Measurements from ENCODE around the gene NKX6-1. TPM values are rescaled to one million over a fixed set of nuclear protein-coding genes. Genes with fewer than 3 reads are reported as not detected.

The NKX6-1 gene
- total RNA-seq, 1 donor from 2014 or later, result 0.70 TPM

- no peak for DNase-seq (ENCODE audit: low spot score)
These were observed 19.4 kb downstream of the NKX6-1 start for GRCh38 chr4:84479663-84480062.

GRCh38 chr4:84477738-84478137, 21.4 kb downstream of the NKX6-1 start:
- no peak for DNase-seq (ENCODE audit: low spot score)

DNA sequence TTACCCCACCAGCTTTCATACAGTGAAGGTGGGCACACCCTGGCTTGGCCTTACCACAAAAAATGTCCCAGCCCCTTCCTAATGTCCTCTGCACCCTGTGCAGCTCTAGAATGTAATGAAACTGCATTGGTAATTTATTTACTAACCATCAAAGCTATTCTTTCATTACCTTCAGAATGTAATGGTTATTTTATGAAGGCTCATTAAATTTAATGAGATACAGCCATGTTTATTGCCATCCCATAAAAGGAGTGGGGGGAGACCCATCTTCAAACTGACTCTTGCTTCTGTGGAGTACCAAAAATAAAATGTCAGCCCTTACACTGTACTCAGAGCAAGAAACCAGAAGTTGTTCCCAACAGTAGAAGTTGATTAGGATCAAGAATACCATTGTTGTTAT, 25.0 kb downstream of the NKX6-1 start:
- DNase-seq (ENCODE audit: low spot score), result no peak

GRCh38 chr4:84472154-84472553, 26.9 kb downstream of the NKX6-1 start:
- DNase-seq (ENCODE audit: low spot score), result no peak

GRCh38 chr4:84470204-84470785, 28.8 kb downstream of the NKX6-1 start:
- no peak for DNase-seq (ENCODE audit: low spot score)

DNA sequence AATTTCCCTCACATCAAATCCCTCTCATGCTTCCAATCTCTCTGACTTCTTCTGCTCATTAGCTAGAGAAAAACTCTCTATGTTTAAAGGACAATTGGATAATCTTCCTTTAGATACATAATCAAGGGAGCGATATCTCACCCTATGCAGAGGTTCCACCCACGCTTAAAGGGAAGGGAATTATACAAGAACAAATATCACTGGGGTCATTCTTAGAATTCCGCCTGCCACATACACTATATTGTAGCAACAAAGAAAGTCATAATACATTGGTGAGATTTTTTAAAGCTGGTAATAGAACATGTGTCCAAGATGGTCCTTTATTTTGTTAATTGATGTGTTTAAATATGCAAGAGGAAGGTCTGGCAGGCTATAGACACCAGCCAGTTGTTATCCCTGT, 31.5 kb downstream of the NKX6-1 start:
- no peak for DNase-seq (ENCODE audit: low spot score)

- no peak for DNase-seq (ENCODE audit: low spot score)
These were observed 39.3 kb downstream of the NKX6-1 start for GRCh38 chr4:84459783-84460182.

GRCh38 chr4:84456157-84456556, 42.9 kb downstream of the NKX6-1 start:
- DNase-seq (ENCODE audit: low spot score), result no peak

DNA sequence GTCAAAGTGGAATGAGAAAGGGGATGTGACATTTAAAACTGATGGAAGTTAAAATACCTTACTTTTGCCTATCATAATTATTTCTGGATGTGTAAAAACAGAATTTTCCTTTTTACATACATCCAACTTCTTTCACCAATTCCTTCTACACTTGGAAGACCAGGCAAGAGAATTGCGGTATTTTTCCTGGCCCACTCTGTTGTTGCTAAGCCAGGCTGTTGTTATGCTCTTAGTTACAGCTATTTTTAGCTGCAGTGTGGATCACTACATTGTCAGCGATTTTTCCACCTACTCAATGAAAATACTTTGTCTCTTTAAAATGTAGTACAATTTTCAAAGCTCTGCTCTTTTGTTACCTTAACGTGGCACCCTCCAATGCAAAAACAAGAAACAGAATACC, 43.4 kb downstream of the NKX6-1 start:
- DNase-seq (ENCODE audit: low spot score), result no peak

DNA sequence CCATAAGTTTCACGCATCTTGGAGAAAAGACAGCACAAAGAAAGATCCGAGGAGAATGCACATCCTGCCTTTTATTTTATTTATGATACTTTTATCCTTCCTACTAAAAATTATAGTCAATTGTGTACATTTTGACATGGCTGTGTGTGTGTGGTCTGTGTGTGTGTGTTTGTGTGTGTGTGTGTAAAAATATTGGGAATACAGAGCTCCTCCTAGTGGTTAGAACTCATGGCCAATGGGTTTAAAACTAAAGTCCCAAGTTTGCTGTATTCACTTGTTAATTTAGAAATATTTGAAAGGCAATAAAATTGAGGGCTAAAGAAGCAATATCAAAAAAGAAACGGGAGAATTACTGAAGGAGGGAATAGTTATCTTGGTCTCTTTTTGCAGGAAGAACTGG, 47.5 kb downstream of the NKX6-1 start:
- no peak for DNase-seq (ENCODE audit: low spot score)

DNA sequence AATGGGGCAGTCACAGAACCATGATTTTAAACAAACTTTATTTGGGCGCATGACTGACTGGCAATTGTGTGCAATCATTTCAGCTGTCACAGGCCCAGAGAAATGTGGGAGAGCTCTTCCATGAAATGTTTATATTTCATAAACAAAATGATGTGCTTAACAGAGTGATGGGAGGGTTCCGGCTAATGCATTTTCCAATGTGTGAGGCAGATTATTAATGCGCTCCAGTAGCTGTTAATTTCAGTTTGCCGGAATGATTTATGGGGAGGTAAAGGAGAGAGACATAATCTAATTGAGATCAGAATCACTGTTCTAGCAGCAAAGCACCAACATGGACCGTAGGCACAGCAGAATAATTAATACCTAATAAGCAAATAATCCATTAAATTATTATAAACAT, 55.6 kb downstream of the NKX6-1 start:
- DNase-seq (ENCODE audit: low spot score), result no peak

- DNase-seq (ENCODE audit: low spot score), result no peak
These were observed 56.3 kb downstream of the NKX6-1 start for GRCh38 chr4:84442778-84443177.

Other genes starting within 250 kb of the NKX6-1 start
- 17.9 TPM for gene CDS1, start 83.8 kb upstream of the NKX6-1 start, total RNA-seq

All from ureter (tissue), 1 donor.